GM12878 (cell line): Measurements from ENCODE around the gene TCEANC. TPM values are rescaled to one million over a fixed set of nuclear protein-coding genes. Genes with fewer than 3 reads are reported as not detected.

Source experiments
- ATAC-seq: fragments of 200-7000 bp; cut with Tn5 transposase; 3 replicates; pipeline ENCODE4 v1.9.1; 2020; ENCODE audit warnings: mild to moderate bottlenecking, moderate library complexity
- BruUV-seq: library from RNA; stranded (reverse); fragments of 400-500 nt; replicated peaks from 2 replicates; lab custom pipeline; 2021; lab: Mats Ljungman, UMichigan
- CTCF ChIA-PET: fragments of 300-600 bp; sonication (Branson Sonifier 250); formaldehyde crosslinking; extraction: SDS; loops from one replicate; lab custom pipeline; 2021; ENCODE audit warnings: inconsistent platforms; lab: Yijun Ruan, JAX
- POLR2A ChIA-PET: fragments of 350-600 bp; formaldehyde crosslinking; extraction: SDS; loops from one replicate; lab custom pipeline; 2021; ENCODE audit warnings: inconsistent platforms; lab: Charles Lee
- RAD21 ChIA-PET: fragments of 300-600 bp; sonication (Branson Sonifier 250); formaldehyde crosslinking; loops from one replicate; lab custom pipeline; 2023; ENCODE audit warnings: antibody characterized with exemption; ENCODE audit not compliant: unreplicated experiment; lab: Charles Lee
- SMC1A ChIA-PET: fragments of 300-600 bp; sonication (Branson Sonifier 250); formaldehyde crosslinking; loops from one replicate; lab custom pipeline; 2023; ENCODE audit not compliant: unreplicated experiment, uncharacterized antibody; lab: Charles Lee
- DNase-seq: peaks from one replicate; pipeline ENCODE4 v3.0.0-alpha.2; 2011; ENCODE audit warnings: low read depth, low spot score
- FAIRE-seq: peaks from 3 replicates; lab custom pipeline; 2011; peaks lifted over from hg19 to GRCh38; lab: Jason Lieb, UNC
- H2AFZ ChIP-seq: 2 replicates; pipeline ENCODE4 v1.6.0; 2011; ENCODE audit warnings: low read depth, low read length, control low read depth; ENCODE audit not compliant: control insufficient read depth
- H3K27ac ChIP-seq: 2 replicates; pipeline ENCODE4 v1.5.1; 2011; ENCODE audit warnings: control low read depth; ENCODE audit not compliant: control insufficient read depth, insufficient read depth
- H3K27me3 ChIP-seq, 2 experiments: replicated peaks in 1 of 2; 2 replicates each; pipeline versions ENCODE4 v1.6.0 to v1.6.1; 2011; ENCODE audit warnings: low read length in 1 of 2; ENCODE audit not compliant: control insufficient read depth in 2 of 2, insufficient read depth in 2 of 2
- H3K36me3 ChIP-seq, 2 experiments: 2 replicates each; pipeline ENCODE4 v1.5.1; 2011; ENCODE audit warnings: low read length in 1 of 2; ENCODE audit not compliant: control insufficient read depth in 2 of 2, insufficient read depth in 2 of 2
- H3K4me1 ChIP-seq: 2 replicates; pipeline ENCODE4 v1.6.1; 2011; ENCODE audit warnings: mild to moderate bottlenecking, low read length, moderate library complexity, mixed read lengths; ENCODE audit not compliant: control insufficient read depth, insufficient read depth
- H3K4me2 ChIP-seq: 2 replicates; pipeline ENCODE4 v1.6.0; 2011; ENCODE audit warnings: control low read depth; ENCODE audit not compliant: control insufficient read depth, insufficient read depth
- H3K4me3 ChIP-seq: fragments of 200-600 bp; sonication (generic); 2 replicates; pipeline ENCODE4 v1.5.1; 2016
- H3K79me2 ChIP-seq: 2 replicates; pipeline ENCODE4 v1.6.0; 2011; ENCODE audit warnings: low read length; ENCODE audit not compliant: control insufficient read depth, insufficient read depth
- H3K9ac ChIP-seq: 2 replicates; pipeline ENCODE4 v1.8.0; 2011; ENCODE audit warnings: low read length, control low read depth, mixed read lengths; ENCODE audit not compliant: control insufficient read depth, insufficient read depth
- H3K9me3 ChIP-seq: replicated peaks from 3 replicates; pipeline ENCODE4 v1.5.1; 2011; ENCODE audit warnings: mild to moderate bottlenecking, low read length; ENCODE audit not compliant: control insufficient read depth, insufficient read depth
- H4K20me1 ChIP-seq: 2 replicates; pipeline ENCODE4 v1.6.0; 2011; ENCODE audit not compliant: control insufficient read depth, insufficient read depth
- ATF7 ChIP-seq: fragments of 450-650 bp; IDR thresholded peaks from 2 replicates; pipeline ENCODE4 v1.6.1; 2016; ENCODE audit warnings: low read depth, mild to moderate bottlenecking
- CBX5 ChIP-seq: sonication (generic); IDR thresholded peaks from 2 replicates; pipeline ENCODE4 v1.6.1; 2016; ENCODE audit warnings: low read depth, moderate library complexity, mild to moderate bottlenecking, inconsistent platforms
- CEBPB ChIP-seq, 2 experiments: fragments of 150-350 bp in 1 of 2; IDR thresholded peaks; 2 replicates each; pipeline ENCODE4 v1.6.1; 2012 to 2014; ENCODE audit warnings: low read depth in 2 of 2, low read length in 2 of 2, borderline replicate concordance in 1 of 2, inconsistent platforms in 1 of 2
- CREB1 ChIP-seq: IDR thresholded peaks from 2 replicates; pipeline ENCODE4 v1.6.1; 2012; ENCODE audit warnings: low read depth, mild to moderate bottlenecking, inconsistent platforms
- CREM ChIP-seq: IDR thresholded peaks from 2 replicates; pipeline ENCODE4 v1.6.1; 2014; ENCODE audit warnings: antibody characterized with exemption, low read depth
- JUNB ChIP-seq: IDR thresholded peaks from 2 replicates; pipeline ENCODE4 v1.6.1; 2016; ENCODE audit warnings: antibody characterized with exemption, mild to moderate bottlenecking
- MEF2A ChIP-seq: IDR thresholded peaks from 2 replicates; pipeline ENCODE4 v1.6.1; 2011; ENCODE audit warnings: low read depth, mild to moderate bottlenecking, low read length, moderate library complexity; ENCODE audit not compliant: insufficient read depth
- MLLT1 ChIP-seq: fragments of 450-650 bp; IDR thresholded peaks from 2 replicates; pipeline ENCODE4 v1.6.1; 2016; ENCODE audit warnings: mild to moderate bottlenecking
- NBN ChIP-seq: fragments of 450-650 bp; IDR thresholded peaks from 2 replicates; pipeline ENCODE4 v1.6.1; 2016
- NFIC ChIP-seq: IDR thresholded peaks from 2 replicates; pipeline ENCODE4 v1.6.1; 2012; ENCODE audit warnings: low read depth, mild to moderate bottlenecking, inconsistent platforms, low read length, moderate library complexity
- NKRF ChIP-seq: fragments of 450-650 bp; conservative IDR thresholded peaks from 2 replicates; pipeline ENCODE4 v1.6.1; 2017; ENCODE audit warnings: mild to moderate bottlenecking, moderate library complexity
- NR2C2 ChIP-seq: IDR thresholded peaks from 2 replicates; pipeline ENCODE4 v1.6.1; 2011; ENCODE audit warnings: borderline replicate concordance, low read depth; ENCODE audit not compliant: control insufficient read depth, insufficient read length
- NR2F1 ChIP-seq: fragments of 450-650 bp; conservative IDR thresholded peaks from 2 replicates; pipeline ENCODE4 v1.6.1; 2017; ENCODE audit warnings: mild to moderate bottlenecking
- RELA ChIP-seq: fragments of 450-650 bp; IDR thresholded peaks from 2 replicates; pipeline ENCODE4 v1.8.0; 2014; ENCODE audit warnings: borderline replicate concordance; ENCODE audit not compliant: partially characterized antibody
- SP1 ChIP-seq: IDR thresholded peaks from one replicate; pipeline ENCODE4 v1.6.1; 2011; ENCODE audit warnings: low read depth, low read length
- ZNF217 ChIP-seq: fragments of 450-650 bp; IDR thresholded peaks from 2 replicates; pipeline ENCODE4 v1.6.1; 2017; ENCODE audit warnings: antibody characterized with exemption, mild to moderate bottlenecking
- WGBS: methylation state at CpG from one replicate; pipeline ENCODE4 v1.1.6; 2016; ENCODE audit warnings: low lambda C conversion rate; ENCODE audit not compliant: insufficient replicate concordance, insufficient coverage; ENCODE audit errors: missing lambda C conversion rate; 5-methylcytosine and 5-hydroxymethylcytosine counted together
- in situ Hi-C: fragments of 300-500 bp; cut with MboI; formaldehyde crosslinking; loops from 9 replicates; pipeline ENCODE4 v1.14.3; 2018; ENCODE audit warnings: mixed read lengths
- intact Hi-C: fragments of 100-400 bp; cut with micrococcal nuclease; formaldehyde crosslinking; loops from one replicate; pipeline ENCODE4 v1.14.2; 2022; ENCODE audit not compliant: unreplicated experiment
- polyA plus RNA-seq, 11 experiments: library from polyadenylated mRNA; depleted of rRNA in 4 of 11; unstranded in 6 of 11; stranded (reverse) in 5 of 11; fragments of >200 nt; fragmentation: Nextera tagmentation in 4 of 11; fragmentation: Illumina TruSeq in 1 of 11; extraction: Ambion mirVana in 4 of 11; extraction: Trizol in 1 of 11; gene quantifications; 1 replicate in 1 of 11; 2 replicates in 10 of 11; pipeline versions ENCODE4 v1.2.1 to v1.2.3, GENCODE V29; 2011 to 2016; ENCODE audit warnings: inconsistent platforms in 2 of 11, missing spikeins in 2 of 11, low read depth in 1 of 11
- total RNA-seq, 4 experiments: library from RNA; depleted of rRNA in 3 of 4; stranded (reverse); fragments of >200 nt in 3 of 4; fragmentation: Illumina TruSeq in 1 of 4; extraction: Trizol in 1 of 4; gene quantifications; 2 replicates each; pipeline versions ENCODE4 v1.2.1 to v1.2.3, GENCODE V29; 2013 to 2021
- TF ChIP-seq, protein P1 (sequence below): IDR thresholded peaks from 2 replicates; pipeline ENCODE4 v1.6.1; 2012; ENCODE audit warnings: low read depth, low read length, improper control_type of control experiment
- TF ChIP-seq, protein P2 (sequence below): IDR thresholded peaks from 2 replicates; pipeline ENCODE4 v1.6.1; 2012; ENCODE audit warnings: low read length, inconsistent platforms

Gene TCEANC
- total and polyA plus RNA-seq, 10 of the 15 experiments (the other 5 are each of a cell fraction or from before 2014, with no cell fraction given), result 1.1 to 4.9 (median 2.9) TPM

DNA sequence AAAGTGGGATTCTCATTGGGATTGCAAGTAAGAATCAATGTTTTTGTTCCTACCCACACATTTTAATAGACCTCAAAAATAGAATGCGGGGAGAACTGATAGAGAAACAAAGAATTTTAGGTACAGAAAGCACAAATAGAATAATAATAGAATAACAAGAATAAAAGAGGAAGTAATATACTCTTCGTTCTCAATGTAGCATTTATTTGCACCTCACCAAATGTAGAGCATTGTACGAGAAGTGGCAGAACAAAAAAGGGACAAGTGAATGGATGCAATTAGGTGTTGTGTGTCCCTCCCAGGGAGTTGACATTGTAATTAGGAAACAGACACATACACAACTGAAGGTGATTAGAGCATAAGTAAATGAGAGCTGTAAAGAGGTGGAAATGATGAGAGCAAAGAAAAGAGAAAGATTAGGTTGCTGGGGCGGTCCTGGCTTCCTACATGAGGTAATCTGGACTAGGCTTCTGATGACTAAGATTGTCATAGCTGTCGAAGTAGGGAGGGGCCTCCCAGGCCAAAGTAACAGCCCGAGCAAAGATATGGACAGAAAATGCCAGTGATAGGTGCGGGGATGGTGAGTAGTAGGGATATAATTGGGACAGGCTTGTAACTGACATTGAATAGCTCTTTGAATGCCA lies 46.4 kb downstream of the TCEANC start:
- Histone ChIP-seq H3K27me3 (no peaks in the 10 kb centered on the region), H3K4me2 (peak overlapping the region; percentile 77), H3K79me2 (peaks cover 98% of the 10 kb centered on the region), H3K4me1 (peaks cover 38% of the 10 kb centered on the region), H3K9me3 (no peaks in the 10 kb centered on the region), H4K20me1 (peaks cover 9% of the 10 kb centered on the region), H3K36me3 (peaks cover 1 to 3% of the 10 kb centered on the region in 2 experiments; a peak in 3 of 4 replicates), H3K9ac (no peak overlapping the region), H3K27ac (peak overlapping the region; percentile 69), H2AFZ (no peak overlapping the region), H3K4me3 (peak overlapping the region; percentile 37; the same call in 1 of the 2 replicates)
- ATAC-seq (peak; percentile 53), DNase-seq (no peak), FAIRE-seq (no peak)
- SMC1A ChIA-PET, result interaction anchor here (0.7 to 13.8 kb wide), 16 partner anchors 10 to 977 kb away, joined by 3 to 198 read pairs (median 8); partner anchors contain the start of genes OFD1, RAB9A and TRAPPC2
- 11% methylated on average over 7 of the region's 7 CpGs for WGBS
- POLR2A ChIA-PET, result interaction anchor here (0.9 to 10.2 kb wide), 8 partner anchors 12 to 332 kb away, joined by 3 to 130 read pairs (median 20); partner anchors contain the start of genes OFD1, RAB9A and TRAPPC2
- in situ Hi-C loops (no loop called here), intact Hi-C loops (loop anchor here (10.0 kb wide), 1 partner anchor 745 kb away; no protein-coding TSS in a partner anchor)
- TSS peak; percentile 95 for BruUV-seq
- RAD21 ChIA-PET, result interaction anchor here (0.9 to 11.4 kb wide), 11 partner anchors 12 to 63 kb away, joined by 3 to 201 read pairs (median 11); partner anchors contain the start of genes OFD1, RAB9A and TRAPPC2
- CTCF ChIA-PET, result interaction anchor here (0.7 to 10.2 kb wide), 11 partner anchors 9 to 333 kb away, joined by 3 to 89 read pairs (median 6); partner anchors contain the start of genes OFD1, RAB9A and TRAPPC2
- peak; percentile 21; the same call in 1 of the 2 replicates for TF ChIP-seq JUNB
- peak; percentile 79 for TF ChIP-seq ATF7
- TF ChIP-seq NR2C2, result no peak
- 0 out of 2 replicates have a peak, but pooled peaks have one; percentile 16 for TF ChIP-seq CREM
- no peak for TF ChIP-seq NBN
- no peak for TF ChIP-seq SP1
- peak; percentile 75 for TF ChIP-seq CREB1
- no peak for TF ChIP-seq NR2F1
- peak; percentile 40; the same call in 1 of the 2 replicates for TF ChIP-seq NFIC
- no peak for TF ChIP-seq ZNF217
- 0 out of 2 replicates have a peak, but pooled peaks have one; percentile 19 for TF ChIP-seq MLLT1
- no peak for TF ChIP-seq RELA
- TF ChIP-seq MEF2A, result 0 out of 2 replicates have a peak, but pooled peaks have one; percentile 36
- no peak for TF ChIP-seq CBX5
- no peak for TF ChIP-seq NKRF
- TF ChIP-seq, protein P1, sequence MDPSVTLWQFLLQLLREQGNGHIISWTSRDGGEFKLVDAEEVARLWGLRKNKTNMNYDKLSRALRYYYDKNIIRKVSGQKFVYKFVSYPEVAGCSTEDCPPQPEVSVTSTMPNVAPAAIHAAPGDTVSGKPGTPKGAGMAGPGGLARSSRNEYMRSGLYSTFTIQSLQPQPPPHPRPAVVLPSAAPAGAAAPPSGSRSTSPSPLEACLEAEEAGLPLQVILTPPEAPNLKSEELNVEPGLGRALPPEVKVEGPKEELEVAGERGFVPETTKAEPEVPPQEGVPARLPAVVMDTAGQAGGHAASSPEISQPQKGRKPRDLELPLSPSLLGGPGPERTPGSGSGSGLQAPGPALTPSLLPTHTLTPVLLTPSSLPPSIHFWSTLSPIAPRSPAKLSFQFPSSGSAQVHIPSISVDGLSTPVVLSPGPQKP, result no peak
- TF ChIP-seq, protein P2, sequence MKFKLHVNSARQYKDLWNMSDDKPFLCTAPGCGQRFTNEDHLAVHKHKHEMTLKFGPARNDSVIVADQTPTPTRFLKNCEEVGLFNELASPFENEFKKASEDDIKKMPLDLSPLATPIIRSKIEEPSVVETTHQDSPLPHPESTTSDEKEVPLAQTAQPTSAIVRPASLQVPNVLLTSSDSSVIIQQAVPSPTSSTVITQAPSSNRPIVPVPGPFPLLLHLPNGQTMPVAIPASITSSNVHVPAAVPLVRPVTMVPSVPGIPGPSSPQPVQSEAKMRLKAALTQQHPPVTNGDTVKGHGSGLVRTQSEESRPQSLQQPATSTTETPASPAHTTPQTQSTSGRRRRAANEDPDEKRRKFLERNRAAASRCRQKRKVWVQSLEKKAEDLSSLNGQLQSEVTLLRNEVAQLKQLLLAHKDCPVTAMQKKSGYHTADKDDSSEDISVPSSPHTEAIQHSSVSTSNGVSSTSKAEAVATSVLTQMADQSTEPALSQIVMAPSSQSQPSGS, result peak; percentile 48; the same call in 1 of the 2 replicates
- no peak for TF ChIP-seq CEBPB (IDR thresholded peaks at IDR 0.05; ENCODE audit: borderline replicate concordance in 1 of 2, low read depth in 2 of 2, low read length in 2 of 2)
